Epithelial cell of proximal tubule (primary cell): ENCODE data around the gene DPH2. TPM values are rescaled to one million over a fixed set of nuclear protein-coding genes. Genes with fewer than 3 reads are reported as not detected.

Experiments
- DNase-seq: peaks from one replicate; pipeline ENCODE4 v3.0.0-alpha.2; 2011; ENCODE audit warnings: low read depth
- H3K4me3 ChIP-seq: 2 replicates; pipeline ENCODE4 v1.5.1; 2011; ENCODE audit warnings: low read depth, mild to moderate bottlenecking, low read length
- CTCF ChIP-seq: conservative IDR thresholded peaks from 2 replicates; pipeline ENCODE4 v1.5.1; 2012; ENCODE audit warnings: low read depth, mild to moderate bottlenecking, low read length
- total RNA-seq: library from RNA; depleted of rRNA; stranded (reverse); fragments of >200 nt; gene quantifications from 2 replicates; pipeline ENCODE4 v1.2.3, GENCODE V29; 2015

The DPH2 gene
- total RNA-seq, 1 donor from 2014 or later = 29.5 TPM

GRCh38 chr1:43987159-43987902 lies 17.5 kb downstream of the DPH2 start:
- H3K4me3 ChIP-seq = no peak overlapping the region
- no peak for DNase-seq
- TF ChIP-seq CTCF = no peak

GRCh38 chr1:43990271-43991199 lies 20.7 kb downstream of the DPH2 start:
- peak overlapping the region; percentile 79 for H3K4me3 ChIP-seq
- no peak for DNase-seq
- peak; percentile 32 for TF ChIP-seq CTCF

- peak overlapping the region; percentile 79 for H3K4me3 ChIP-seq
- no peak for TF ChIP-seq CTCF
- DNase-seq = no peak
These were observed 21.3 kb downstream of the DPH2 start for GRCh38 chr1:43991200-43991475.

- no peak for TF ChIP-seq CTCF
- no peak for DNase-seq
- peak within 1 kb of the TSS; percentile 79 for H3K4me3 ChIP-seq
These were observed 21.8 kb downstream of the DPH2 start, which contains the start of gene CCDC24 for GRCh38 chr1:43991476-43992231. TSS of gene CCDC24 (plus strand) at chr1:43991599. CDS start at chr1:43991879, 280 bp downstream.

GRCh38 chr1:43992232-43992995 lies 22.6 kb downstream of the DPH2 start:
- TF ChIP-seq CTCF = no peak
- peak overlapping the region; percentile 79 for H3K4me3 ChIP-seq
- DNase-seq = no peak

GRCh38 chr1:43993206-43993914 lies 23.6 kb downstream of the DPH2 start:
- no peak for TF ChIP-seq CTCF
- DNase-seq = no peak

More at GRCh38 chr1:43993206-43993914, 23.6 kb downstream of the DPH2 start:
- no peak overlapping the region for H3K4me3 ChIP-seq
